ENCODE data around the gene SFRP2. TPM values are rescaled to one million over a fixed set of nuclear protein-coding genes. Genes with fewer than 3 reads are reported as not detected.
A peak's percentile ranks its signal among the peaks of the same experiment; 100 is the strongest.

Gene SFRP2
- total RNA-seq, 2 donors from 2014 or later: 7.8 to 49.3 TPM

DNA sequence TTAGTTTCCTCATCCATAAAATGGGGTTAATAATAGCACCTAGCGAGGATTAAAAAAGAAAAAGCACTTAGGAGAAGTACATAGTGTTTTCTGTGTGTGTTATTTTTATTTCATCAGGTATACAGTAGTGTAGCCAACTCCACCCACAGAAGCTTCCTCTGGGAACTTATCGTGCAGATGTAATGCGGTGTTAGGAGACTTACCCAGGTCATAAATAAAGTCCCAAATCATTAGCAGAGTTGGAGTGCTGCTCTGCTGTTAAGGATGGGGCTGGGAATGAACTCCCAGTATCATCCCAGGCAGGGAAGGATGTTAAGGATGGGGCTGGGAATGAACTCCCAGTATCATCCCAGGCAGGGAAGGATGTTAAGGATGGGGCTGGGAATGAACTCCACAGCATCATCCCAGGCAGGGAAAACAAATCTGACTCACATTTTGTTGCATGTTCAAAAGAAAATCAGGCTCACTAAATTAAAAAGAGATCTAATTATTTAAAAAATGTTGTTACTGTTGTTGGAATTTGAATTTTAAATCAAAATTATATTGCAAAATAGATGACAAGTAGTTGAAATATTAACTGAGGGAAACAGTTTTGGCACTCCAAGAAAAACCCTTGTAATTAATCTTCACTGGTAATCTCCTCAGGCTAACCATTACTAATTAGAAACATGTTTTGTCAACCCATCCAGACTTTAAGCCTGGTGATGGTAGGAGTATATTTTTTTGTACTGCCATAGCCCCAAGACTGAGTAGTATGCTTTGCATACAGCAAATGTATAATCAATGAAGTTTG, 10.2 kb upstream of the SFRP2 start:
- intact Hi-C loops (cut with DNase I, micrococcal nuclease): no loop called here
- DNase-seq (no peak), ATAC-seq (no peak)

GRCh38 chr4:153798420-153798819, 9.5 kb upstream of the SFRP2 start:
- DNase-seq (no peak), ATAC-seq (no peak)
- intact Hi-C loops (cut with DNase I, micrococcal nuclease): no loop called here

DNA sequence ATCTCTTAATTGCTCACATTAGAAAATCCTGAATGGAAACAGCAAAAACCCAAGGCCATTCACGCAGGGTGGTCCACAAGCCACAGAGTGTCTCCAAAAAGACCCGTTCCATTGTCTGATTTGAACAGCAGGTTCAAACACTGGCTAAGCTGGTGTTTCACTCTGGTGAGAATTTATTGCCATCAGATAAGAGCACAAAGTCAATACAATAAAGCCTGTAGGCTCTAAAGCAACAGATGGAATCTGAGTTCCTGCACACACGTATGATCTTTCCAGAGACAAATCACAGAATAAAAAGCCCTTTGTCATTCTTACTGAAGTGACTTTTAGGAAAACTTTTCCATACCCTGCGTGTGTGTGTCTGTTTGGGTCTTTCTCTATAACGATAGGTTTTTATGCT, 5.1 kb upstream of the SFRP2 start:
- peak; percentile 98 for ATAC-seq

DNA sequence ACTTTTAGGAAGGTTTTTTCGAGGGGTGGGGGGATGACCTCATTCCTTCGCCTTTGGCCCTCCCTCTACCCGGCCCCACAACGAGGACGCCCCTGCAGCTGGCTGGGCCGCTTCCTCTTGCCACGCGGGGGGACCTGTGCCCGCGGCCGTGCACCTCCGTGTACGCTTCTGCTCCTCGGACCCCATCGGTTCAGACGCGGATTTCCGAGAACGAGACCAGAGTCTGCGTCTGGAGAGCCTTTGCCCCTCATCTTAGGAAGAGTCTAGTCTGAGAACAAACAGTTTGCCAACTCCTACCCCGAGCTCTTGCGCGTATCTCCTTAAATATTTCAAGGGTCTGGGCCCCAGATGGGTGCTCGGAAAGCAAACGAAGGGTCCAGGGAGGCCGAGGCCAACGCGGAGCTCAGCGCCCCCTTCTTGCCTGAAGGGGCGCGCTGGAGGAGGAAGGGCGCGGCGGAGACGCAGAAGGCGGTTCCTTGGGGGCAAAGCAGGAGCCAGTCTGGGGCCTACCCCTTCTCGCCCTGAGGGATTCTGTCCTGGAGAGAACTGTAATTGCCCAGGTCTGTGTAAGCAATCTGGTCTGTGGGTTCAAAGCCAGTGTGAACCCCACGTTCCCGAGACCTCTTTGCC, 3.9 kb upstream of the SFRP2 start:
- ATAC-seq (no peak), DNase-seq (no peak)
- intact Hi-C loops (cut with DNase I, micrococcal nuclease): no loop called here

More for the DNA sequence above, 5.1 kb upstream of the SFRP2 start:
- intact Hi-C loops (cut with DNase I, micrococcal nuclease): no loop called here
- no peak for DNase-seq

- DNase-seq: peak; percentile 36 to 56
- intact Hi-C loops (cut with DNase I, micrococcal nuclease): no loop called here
- ATAC-seq: peak; percentile 45
Measured at GRCh38 chr4:153791746-153792617, 3.1 kb upstream of the SFRP2 start.

GRCh38 chr4:153790962-153791551, 2.2 kb upstream of the SFRP2 start:
- intact Hi-C loops (cut with DNase I, micrococcal nuclease): no loop called here
- no peak for ATAC-seq
- no peak for DNase-seq

DNA sequence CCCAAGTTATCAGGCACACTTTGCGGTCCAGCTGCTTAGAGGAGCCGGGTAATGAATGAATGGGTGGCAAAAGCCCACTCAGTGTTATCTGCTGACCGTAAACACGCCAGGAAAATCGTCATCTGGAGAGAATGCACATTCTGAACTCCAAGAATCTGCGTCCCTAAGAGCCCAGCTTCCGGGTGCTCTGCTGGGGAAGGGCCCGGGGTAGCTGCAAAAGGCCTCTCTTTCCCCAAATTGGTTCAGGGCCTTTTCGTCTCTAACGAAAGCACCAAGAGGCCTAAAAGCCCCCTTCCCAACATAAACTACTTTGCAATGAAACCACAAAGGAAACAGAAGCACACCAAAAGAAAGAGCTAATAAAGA, 1.6 kb upstream of the SFRP2 start:
- ATAC-seq (no peak), DNase-seq (no peak)
- intact Hi-C loops (cut with DNase I, micrococcal nuclease): no loop called here

DNA sequence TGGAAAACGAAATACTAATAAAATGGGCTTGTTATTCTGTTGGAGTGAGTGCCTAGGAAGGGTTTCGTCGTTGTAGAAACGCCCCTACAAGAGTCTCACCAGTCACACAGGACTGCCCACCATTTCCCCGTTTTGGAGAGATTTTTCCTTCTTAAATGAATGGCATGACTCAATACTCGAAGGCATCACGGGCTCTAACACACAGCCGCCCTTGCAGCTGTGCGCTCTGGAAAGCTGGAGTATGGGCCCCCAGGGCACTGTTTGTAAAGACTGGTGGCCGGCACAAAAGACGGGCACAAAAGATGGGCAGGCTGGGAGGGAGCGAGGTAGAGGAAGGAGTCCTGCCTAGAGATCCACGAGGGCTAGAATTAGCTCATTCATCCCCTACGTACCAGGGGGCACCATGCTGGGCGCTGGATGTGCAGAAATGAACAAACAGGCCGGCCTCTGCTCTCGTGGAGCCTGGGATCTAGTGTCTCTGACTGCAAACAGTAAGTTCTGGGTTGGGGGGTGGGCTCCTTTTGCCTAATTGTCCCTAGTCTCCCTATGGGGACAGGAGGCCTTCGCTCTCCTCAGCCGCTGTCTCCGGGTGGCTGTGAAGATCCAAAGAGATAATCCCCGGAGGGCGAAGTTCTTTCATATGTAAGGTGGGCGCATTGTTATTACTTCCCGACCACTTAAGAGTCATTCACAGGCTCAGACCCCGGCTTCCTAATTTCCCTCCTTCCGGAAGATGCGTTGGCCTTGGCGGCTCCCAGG, 1.0 kb upstream of the SFRP2 start:
- DNase-seq: no peak
- intact Hi-C loops (cut with DNase I, micrococcal nuclease): no loop called here
- ATAC-seq: no peak

DNA sequence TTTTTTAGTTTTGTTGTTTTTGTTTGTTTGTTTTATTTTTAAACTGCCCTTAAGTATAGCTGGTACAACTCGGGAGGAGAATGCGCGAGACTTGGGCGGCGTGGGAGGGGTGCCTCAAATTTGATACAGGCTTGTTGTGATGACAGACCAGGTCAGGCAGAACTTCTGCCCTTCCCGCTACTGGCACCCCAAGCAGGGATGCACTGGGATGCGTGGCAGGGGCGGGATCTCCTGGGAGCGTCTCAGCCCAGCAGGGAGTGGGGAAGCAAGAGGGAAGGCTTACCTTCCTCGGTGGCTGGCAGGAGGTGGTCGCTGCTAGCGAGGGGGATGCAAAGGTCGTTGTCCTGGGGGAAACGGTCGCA, 851 bp downstream of the SFRP2 start:
- intact Hi-C loops (cut with DNase I, micrococcal nuclease): no loop called here
- DNase-seq: no peak
- no peak for ATAC-seq

- intact Hi-C loops (cut with DNase I, micrococcal nuclease): no loop called here
- DNase-seq (no peak), ATAC-seq (no peak)
Measured at GRCh38 chr4:153787575-153787974, 1.3 kb downstream of the SFRP2 start.

DNA sequence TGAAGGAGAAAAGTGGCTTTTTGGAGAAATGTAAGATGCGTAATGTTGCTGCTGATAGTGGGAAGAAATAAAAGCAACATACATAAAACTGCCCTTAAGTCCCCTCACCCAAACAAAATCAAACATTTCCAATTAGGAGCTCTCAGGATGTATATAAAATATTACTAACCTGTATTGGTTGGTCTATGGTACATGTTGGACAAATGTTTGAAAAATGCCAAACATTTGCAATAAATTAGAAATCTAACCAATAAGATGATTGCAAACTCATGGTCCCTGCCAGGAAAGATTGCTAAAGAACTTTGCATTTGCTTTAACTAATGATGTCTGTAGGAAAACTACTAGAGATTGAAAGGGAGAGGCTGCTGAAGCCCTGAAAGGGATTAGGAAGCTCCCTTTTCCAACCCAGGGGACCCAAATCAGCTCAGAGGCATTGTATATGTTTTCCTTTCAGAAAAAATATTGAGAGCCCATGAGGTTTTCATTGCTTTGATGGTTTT, 1.8 kb downstream of the SFRP2 start:
- intact Hi-C loops (cut with DNase I, micrococcal nuclease): no loop called here

DNA sequence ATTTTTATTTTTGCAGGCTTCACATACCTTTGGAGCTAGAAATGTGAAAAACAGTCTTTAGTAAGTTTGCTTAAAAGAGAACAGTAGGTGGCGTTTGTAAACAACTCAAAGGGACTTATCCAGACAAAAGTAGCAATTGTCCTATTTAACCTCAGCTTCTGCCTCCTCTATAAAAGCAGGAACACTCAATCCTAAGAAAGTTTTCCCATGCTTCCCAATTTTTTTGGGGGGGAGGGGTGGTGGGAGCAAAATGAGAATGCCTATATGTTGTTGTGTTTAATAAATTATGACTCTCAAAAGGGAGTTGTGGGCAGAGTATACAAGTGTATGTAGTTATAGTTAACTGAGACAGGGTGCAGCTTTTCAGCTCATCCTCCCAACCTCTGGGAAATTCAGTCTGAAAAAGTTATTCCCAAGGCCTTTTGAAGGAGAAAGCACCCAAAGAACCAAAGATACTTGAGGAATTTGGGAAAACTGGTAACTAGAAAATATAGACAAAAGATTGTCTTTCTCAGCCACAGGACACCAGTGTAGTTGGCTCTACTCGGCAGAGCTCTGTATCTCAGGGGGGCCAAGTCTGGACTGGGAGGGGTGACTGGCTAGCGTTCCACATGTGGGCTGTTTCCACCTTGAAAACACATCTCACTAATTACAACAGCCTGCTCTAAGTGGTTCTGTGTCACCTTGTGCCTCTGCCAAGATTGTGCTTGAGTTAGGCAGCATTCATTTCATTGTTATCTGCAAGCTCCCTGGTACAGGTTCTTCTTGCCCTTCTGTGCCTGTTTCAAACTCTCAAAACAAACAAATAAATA, 2.8 kb downstream of the SFRP2 start:
- no peak for ATAC-seq
- intact Hi-C loops (cut with DNase I, micrococcal nuclease): no loop called here
- DNase-seq: no peak

More for the DNA sequence above, 1.8 kb downstream of the SFRP2 start:
- ATAC-seq (no peak), DNase-seq (no peak)

- no peak for ATAC-seq
- intact Hi-C loops (cut with DNase I, micrococcal nuclease): no loop called here
- no peak for DNase-seq
Measured at GRCh38 chr4:153784166-153784699, 4.7 kb downstream of the SFRP2 start.

- no peak for DNase-seq
- intact Hi-C loops (cut with DNase I, micrococcal nuclease): no loop called here
- no peak for ATAC-seq
Measured at GRCh38 chr4:153782581-153782980, 6.3 kb downstream of the SFRP2 start.

DNA sequence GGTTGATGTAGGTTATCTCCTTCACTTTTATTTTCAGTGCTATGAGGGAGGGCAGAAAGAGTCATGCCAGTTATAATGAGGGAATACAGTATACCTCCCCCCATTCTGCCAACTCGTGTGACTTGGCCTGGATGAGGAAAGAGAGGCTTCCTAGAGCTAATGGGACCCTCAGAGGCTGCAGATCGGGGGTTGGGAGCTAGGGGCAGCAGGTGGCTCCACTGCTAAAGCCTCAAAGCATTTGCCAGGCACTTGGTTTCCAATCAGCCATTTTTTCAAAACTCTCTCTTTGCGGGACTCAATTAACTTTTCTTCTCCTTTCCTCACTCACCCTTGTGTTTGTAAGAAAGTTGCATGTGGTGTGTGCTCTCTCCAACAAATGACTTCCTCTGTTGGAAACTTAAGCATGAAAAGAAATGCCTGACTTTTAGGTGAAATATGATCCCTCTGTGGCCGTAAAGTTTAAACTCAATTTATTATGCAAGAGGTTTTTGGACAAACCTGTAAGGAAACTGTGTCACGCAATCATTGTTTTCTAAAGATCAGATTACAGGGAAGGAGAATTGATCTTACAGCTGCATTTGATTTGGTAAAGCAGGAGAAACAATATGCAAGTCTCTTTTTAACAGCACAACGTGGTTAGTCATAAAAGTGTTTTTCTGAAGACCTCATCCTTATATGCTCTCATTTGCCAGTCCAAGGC, 7.0 kb downstream of the SFRP2 start:
- ATAC-seq (no peak), DNase-seq (no peak)
- intact Hi-C loops (cut with DNase I, micrococcal nuclease): no loop called here

DNA sequence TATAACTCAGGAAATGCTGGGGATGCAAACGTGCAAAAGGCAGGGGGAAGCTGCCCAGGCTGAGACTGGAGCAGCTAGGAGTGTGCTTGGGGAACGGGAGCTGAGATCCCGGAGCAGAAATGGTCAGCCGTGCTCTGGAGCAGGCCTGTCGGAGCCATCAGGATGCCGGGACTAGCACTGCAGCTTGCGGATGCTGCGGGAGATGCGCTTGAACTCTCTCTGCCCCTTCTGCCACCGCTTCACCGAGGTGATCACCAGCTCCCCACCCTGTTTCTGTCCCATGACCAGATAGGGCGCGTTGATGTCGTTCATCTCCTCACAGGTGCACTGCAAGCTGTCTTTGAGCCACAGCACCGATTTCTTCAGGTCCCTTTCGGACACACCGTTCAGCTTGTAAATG, 7.6 kb downstream of the SFRP2 start:
- ATAC-seq: no peak
- DNase-seq: no peak
- intact Hi-C loops (cut with DNase I, micrococcal nuclease): no loop called here

GRCh38 chr4:153780876-153781275, 8.0 kb downstream of the SFRP2 start:
- intact Hi-C loops (cut with DNase I, micrococcal nuclease): no loop called here
- ATAC-seq (no peak), DNase-seq (no peak)
